DMS 273 (cell line): ENCODE measurements around the gene RMRP.
A peak's percentile ranks its signal among the peaks of the same experiment; 100 is the strongest.

Source experiments
- DNase-seq: peaks from one replicate; lab custom pipeline; 2025; ENCODE audit not compliant: unreplicated experiment; lab: John Stamatoyannopoulos, UW

The RMRP gene

DNA sequence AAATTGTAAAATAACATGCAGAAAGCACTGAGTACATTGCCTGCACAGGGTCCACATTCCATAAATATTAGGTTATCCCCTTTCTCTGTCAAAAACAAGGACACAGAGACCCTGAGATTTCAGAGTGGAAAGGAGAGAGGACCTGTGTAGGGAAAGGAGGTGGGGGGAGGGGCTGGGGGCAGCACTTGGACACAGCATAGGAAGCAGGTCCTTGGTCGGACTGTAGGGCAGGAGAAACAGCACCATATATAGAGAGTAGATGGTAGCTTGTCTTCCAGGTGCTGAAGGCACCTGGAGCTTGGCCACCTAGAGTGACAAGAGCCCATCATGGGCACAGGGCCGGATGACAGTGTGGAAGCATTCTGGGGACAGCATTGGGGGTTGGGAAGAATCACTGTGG is 29.5 kb upstream of the RMRP start:
- no peak for DNase-seq

DNA sequence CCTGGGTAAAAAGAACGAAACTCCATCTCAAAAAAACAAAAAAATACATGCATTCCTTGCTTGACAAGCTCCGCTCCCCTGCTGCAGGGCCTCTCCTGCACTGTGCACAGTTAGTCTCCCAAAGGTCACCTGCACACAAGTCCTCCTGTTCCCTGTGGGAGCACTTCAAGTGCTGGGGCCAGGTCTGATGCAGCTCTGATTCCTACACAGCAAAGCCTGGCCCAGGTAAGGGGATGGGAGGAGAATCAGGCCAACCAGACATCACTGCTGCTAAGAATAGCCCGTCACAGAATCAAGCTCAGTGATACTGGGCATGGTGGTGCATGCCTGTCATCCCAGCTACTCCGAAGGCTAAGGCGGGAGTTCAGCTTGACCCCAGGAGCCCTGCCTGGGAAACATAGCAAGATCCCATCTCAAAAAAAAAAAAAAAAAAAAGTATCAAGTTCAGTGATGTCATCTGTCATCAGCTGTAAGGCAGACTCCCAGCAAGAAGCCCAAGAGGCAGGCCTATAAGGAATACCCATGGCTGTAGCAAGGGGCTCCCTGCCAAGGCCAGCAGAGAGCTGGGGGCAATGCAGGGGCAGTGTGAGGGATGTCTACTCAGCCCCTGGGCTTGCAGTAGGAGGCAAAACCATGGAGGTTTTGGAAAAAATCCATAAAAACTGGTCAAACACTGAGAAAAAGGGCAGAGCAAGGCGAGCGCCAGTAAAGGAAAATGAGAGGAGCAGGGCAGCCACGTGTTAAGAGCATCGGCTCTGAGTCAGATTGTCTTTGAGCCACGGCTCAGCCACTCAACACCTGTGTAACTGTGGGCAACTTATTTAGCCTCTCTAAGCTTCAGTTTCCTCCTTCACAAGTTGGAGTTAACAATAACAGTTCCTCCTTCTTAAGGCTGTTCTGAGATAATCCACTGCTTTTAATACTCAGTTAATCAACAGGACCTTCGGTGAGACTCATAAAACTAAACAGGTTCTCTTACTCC is 28.7 kb upstream of the RMRP start:
- DNase-seq: no peak

DNA sequence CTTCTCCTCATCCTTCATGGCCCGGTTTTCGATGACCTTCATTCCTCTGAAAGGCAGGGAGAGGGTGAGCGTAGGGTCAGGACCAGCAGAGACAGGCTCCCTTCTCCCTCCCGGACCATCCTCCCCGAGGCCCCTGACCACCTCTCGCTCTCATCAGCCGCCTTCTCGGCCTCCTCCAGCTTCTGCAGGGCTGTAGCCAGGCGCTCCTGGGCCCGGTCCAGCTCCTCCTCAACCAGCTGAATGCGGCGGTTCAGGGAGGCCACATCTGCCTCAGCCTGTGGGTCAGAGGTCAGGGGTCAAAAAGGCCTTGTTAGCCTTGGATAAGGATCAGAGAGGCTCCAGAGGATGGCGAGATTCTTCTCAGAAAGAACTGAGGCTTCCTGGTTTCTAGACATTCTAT is 27.7 kb upstream of the RMRP start:
- DNase-seq: no peak

DNA sequence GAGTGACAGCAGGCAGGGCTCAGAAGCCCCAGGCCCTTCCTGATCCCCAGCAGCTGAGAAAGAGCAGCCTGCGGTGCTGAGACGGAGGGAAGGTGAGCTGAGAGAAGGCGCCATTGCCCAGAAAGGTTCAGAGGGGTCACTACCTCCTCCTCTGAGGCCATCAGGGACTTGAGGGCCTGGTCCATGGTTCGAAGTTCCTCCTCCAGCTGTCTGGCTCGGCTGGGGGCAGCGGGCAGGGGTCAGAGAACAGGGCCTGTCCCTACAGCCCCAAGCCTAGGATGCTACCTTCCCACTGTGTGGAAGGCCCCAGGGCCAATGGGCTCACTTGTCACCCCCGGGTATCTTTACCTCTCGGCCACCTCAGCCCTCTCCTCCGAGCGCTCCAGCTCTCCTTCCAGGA is 27.1 kb upstream of the RMRP start:
- DNase-seq: no peak

DNA sequence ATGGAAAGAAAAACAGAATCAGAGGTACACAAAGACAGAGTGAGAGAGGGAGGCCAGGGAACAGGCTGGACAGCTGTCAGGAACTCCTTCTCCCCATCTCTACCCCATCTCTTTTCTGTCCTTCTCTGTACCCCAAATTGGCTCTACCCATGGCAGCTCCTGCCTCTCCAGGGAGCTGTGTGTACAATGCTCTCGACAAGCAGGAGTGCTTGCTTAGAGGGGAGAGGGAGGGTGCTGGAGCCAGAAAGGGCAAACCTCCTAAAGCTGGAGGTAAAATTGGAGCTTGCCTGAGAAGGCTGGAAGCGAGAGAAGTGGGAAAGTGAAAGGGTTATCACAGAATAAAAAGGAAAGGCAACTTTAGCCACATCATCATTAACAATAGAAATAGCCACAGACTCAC is 25.5 kb upstream of the RMRP start:
- no peak for DNase-seq

DNA sequence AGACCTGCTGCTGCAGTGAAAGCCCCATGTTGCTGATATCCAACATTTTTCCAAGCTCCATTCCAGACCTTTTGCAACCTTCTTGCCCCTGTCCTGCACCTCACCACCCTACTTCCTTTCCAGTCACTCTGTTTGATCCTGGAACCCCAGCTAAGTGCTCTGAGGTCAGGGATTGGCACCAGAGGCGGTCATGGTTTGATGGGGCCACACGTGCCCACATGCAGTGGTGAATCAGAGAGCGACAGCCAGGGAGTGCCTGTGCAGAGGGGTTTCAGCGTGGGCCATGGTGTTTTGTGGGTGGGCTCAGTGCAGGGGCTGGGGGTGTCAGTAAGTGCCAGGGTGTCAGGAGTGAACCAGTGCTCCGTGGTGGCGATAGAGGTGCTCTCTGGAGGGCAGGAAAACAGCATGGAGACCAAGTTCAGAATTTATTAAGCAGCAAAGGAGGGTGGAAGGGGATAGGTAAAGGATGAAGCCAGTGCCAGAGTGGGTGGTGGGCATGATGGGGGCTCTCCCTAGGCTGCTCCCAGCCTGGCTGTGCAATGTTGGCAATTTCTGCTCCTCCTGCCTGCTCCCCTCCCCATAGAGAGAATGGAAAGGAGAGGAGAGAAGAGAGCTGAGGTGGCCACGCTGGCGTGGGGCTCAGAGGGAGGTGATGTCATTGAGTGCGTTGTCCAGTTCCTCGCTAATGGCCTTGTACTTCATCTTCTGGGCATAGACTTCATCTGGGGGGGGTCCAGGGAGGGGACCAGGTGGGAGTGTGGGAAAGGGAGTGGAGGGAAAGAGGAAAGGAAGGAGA is 24.9 kb upstream of the RMRP start:
- DNase-seq: no peak

DNA sequence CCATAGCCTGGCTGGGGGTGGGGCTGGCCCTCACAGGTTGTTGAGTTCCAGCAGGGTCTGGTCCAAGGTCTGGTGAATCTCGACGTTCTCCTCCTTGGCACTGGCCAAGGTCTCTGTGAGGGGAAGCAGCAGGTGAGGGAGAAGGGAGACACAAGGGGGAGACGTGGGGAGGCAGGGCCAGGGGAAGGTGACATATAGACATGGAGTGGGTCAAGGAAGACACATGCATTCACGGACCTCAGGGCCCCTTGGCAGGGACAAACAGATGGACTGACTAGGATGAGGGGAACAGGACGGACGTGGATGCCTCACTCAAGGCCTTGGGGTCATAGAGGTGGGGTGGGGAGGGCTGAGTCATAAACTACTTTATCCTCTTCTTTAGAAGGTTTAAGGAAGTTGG is 24.2 kb upstream of the RMRP start:
- DNase-seq: no peak

DNA sequence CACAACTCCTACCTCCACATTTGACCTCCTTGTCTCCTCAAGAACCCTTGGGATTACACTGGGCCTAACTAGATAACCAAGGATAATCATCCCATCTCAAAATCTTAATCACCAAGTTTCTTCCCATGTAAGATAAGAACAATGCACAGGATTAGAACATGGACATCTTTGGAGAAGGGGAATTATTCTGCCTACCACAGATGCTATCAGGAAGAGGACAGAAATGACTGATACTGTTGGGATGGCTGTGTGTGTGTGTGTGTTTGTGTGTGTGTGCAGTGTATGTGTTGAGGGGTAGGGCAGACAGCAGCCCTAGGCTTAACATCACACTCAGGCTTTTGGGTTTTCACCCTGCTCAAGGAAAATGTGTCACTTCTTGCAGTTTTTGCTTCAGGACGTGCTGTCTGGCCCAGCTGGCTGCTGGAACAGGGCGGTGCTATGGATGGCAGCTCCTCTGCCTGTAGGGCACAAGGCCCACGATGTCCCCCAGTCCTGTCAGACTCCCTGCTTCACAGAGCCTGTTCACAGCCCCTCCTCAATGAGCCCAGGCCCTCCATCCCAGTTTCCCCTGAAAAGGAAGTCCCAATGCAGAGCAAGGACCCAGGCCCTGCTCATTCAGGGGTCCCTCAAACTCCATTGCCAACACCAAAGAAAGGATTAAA is 23.7 kb upstream of the RMRP start:
- DNase-seq: no peak

DNA sequence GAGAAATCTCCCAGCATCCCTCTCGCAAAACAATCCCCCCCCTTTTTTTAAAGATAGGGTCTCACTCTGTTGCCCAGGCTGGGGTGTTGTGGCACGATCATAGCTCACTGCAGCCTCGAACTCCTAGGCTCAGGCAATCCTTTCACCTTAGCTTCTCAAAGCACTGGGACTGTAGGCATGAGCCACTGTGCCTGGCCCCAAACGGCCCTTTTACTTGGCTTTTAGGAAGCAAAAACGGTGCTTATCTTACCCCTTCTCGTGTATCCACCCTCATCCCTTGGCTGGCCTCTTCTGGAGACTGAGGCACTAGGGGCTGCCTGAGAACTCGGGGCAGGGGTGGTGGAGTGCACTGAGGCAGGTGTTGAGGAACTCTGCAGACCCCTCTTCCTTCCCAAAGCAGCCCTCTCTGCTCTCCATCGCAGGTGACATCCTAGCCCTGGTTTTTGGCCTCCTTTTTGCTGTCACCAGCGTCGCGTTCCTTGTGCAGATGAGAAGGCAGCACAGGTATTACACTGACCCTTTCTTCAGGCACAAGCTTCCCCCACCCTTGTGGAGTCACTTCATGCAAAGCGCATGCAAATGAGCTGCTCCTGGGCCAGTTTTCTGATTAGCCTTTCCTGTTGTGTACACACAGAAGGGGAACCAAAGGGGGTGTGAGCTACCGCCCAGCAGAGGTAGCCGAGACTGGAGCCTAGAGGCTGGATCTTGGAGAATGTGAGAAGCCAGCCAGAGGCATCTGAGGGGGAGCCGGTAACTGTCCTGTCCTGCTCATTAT is 22.7 kb upstream of the RMRP start:
- no peak for DNase-seq

DNA sequence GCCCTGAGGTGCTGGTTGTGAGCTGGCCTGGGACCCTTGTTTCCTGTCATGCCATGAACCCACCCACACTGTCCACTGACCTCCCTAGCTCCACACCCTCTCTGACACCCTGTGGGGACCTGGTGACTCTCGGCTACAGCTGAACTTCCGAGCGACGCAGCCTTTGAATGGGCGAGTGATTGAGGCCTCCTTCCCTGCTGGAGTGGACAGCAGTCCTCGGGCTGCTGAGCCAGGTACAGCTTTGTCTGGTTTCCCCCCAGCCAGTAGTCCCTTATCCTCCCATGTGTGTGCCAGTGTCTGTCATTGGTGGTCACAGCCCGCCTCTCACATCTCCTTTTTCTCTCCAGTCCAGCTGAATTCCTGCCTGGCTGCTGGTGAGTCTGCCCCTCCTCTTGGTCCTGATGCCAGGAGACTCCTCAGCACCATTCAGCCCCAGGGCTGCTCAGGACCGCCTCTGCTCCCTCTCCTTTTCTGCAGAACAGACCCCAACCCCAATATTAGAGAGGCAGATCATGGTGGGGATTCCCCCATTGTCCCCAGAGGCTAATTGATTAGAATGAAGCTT is 22.0 kb upstream of the RMRP start:
- DNase-seq: no peak

DNA sequence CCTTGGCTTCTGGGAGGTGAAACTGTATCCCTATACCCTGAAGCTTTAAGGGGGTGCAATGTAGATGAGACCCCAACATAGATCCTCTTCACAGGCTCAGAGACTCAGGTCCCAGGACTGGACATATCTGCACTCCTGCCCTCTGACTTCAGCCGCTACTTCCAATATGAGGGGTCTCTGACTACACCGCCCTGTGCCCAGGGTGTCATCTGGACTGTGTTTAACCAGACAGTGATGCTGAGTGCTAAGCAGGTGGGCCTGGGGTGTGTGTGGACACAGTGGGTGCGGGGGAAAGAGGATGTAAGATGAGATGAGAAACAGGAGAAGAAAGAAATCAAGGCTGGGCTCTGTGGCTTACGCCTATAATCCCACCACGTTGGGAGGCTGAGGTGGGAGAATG is 21.3 kb upstream of the RMRP start:
- DNase-seq: no peak

DNA sequence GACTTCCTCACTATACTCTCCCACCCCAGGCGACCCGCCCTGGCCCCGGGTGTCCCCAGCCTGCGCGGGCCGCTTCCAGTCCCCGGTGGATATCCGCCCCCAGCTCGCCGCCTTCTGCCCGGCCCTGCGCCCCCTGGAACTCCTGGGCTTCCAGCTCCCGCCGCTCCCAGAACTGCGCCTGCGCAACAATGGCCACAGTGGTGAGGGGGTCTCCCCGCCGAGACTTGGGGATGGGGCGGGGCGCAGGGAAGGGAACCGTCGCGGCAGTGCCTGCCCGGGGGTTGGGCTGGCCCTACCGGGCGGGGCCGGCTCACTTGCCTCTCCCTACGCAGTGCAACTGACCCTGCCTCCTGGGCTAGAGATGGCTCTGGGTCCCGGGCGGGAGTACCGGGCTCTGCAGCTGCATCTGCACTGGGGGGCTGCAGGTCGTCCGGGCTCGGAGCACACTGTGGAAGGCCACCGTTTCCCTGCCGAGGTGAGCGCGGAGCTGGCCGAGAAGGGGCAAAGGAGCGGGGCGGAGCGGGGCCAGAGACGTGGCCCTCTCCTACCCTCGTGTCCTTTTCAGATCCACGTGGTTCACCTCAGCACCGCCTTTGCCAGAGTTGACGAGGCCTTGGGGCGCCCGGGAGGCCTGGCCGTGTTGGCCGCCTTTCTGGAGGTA is 18.0 kb upstream of the RMRP start:
- DNase-seq: no peak

DNA sequence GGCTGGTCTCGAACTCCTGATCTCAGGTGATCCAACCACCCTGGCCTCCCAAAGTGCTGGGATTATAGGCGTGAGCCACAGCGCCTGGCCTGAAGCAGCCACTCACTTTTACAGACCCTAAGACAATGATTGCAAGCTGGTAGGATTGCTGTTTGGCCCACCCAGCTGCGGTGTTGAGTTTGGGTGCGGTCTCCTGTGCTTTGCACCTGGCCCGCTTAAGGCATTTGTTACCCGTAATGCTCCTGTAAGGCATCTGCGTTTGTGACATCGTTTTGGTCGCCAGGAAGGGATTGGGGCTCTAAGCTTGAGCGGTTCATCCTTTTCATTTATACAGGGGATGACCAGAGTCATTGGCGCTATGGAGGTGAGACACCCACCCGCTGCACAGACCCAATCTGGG is 17.4 kb upstream of the RMRP start:
- no peak for DNase-seq

DNA sequence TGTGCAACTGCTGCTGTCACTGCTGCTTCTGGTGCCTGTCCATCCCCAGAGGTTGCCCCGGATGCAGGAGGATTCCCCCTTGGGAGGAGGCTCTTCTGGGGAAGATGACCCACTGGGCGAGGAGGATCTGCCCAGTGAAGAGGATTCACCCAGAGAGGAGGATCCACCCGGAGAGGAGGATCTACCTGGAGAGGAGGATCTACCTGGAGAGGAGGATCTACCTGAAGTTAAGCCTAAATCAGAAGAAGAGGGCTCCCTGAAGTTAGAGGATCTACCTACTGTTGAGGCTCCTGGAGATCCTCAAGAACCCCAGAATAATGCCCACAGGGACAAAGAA is 16.2 kb upstream of the RMRP start:
- DNase-seq: no peak

DNA sequence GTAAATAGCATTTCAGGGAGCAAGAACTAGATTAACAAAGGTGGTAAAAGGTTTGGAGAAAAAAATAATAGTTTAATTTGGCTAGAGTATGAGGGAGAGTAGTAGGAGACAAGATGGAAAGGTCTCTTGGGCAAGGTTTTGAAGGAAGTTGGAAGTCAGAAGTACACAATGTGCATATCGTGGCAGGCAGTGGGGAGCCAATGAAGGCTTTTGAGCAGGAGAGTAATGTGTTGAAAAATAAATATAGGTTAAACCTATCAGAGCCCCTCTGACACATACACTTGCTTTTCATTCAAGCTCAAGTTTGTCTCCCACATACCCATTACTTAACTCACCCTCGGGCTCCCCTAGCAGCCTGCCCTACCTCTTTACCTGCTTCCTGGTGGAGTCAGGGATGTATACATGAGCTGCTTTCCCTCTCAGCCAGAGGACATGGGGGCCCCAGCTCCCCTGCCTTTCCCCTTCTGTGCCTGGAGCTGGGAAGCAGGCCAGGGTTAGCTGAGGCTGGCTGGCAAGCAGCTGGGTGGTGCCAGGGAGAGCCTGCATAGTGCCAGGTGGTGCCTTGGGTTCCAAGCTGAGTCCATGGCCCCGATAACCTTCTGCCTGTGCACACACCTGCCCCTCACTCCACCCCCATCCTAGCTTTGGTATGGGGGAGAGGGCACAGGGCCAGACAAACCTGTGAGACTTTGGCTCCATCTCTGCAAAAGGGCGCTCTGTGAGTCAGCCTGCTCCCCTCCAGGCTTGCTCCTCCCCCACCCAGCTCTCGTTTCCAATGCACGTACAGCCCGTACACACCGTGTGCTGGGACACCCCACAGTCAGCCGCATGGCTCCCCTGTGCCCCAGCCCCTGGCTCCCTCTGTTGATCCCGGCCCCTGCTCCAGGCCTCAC is 15.6 kb upstream of the RMRP start, which contains the start of gene CA9:
Gene CA9 (plus strand): TSS at position 797 of the 893 bp plus-strand sequence. CDS start 32 bp downstream, at position 829.
- peak; percentile 88 for DNase-seq

DNA sequence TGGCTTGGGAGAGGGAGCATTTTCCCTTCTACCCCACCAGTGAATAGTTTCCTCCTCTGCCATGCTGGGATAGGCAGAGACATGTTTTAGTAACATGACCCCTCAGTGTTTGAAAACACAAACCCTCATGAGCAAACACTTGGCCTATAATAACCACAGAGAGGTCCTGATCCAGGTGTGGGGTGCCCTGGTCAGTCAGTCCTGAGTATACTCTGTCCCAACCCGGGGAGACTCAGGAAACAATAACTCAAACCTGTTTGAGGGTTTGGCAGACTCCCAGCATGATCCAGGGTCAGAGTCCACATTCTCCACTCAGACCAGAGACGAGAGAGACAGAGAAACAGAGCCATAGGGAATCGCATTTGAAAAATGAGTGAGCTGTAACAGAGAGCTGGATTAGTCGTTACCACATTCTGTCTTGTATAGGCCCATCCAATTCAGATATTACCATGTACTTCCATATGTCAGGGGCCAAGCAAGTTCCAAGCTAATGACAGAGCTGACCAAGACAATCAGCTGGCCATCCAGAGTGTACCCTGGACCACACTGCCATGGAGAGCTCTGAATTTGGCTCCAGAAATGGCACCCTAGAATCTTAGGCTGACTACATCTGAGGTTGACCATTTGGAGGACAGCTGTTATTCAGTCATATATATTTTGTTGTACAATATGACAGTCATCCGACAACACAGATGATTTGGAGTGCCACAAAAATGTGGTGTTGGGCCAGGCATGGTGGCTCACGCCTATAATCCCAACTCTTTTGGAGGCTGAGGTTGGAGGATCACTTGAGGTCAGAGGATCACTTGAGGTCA is 11.7 kb upstream of the RMRP start:
- no peak for DNase-seq

DNA sequence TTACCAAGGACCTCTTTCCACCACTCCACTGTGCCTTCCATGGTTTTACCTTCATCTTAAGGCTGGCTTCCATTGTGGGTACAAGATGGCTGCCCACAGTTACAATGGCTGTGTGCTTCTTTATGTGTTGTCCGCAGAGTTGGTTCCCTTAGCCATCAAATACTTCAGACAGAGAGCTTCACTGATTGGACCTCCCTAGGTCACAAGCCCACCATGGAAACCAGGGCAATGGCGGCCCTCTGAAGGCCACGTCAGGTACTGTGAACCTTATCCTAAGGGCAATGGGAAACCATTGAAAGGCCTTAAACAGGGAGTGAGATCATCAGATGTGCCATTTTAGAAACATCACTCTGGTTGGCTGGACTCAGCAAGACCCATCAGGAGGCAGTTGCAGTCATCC is 10.1 kb upstream of the RMRP start:
- no peak for DNase-seq

DNA sequence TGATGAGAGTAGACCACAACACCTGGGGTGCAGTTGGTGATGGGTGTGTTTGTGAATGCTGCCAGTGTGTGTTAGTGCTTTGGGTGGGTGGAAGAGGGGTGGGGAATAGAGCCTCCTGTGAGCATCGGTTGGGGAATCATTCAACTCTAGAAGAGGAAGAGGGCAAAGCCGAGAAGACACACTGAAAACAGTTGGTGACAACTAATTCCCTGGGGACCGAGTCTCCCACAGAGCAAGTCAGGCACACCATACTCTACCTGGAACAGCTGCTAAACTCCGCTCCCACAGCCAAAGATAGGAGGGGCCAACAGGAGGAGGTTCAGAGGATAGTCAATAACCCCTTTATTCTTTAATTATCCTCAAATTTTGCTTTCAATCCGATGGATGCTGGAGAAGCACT is 8.7 kb upstream of the RMRP start:
- DNase-seq: no peak
